ENCODE data around the gene FUT6.
"Not testable (repeated sequence)": the region's sequence is repeated elsewhere in the genome, so short reads cannot be mapped to it uniquely, and the experiment has no call there.

Gene FUT6

DNA sequence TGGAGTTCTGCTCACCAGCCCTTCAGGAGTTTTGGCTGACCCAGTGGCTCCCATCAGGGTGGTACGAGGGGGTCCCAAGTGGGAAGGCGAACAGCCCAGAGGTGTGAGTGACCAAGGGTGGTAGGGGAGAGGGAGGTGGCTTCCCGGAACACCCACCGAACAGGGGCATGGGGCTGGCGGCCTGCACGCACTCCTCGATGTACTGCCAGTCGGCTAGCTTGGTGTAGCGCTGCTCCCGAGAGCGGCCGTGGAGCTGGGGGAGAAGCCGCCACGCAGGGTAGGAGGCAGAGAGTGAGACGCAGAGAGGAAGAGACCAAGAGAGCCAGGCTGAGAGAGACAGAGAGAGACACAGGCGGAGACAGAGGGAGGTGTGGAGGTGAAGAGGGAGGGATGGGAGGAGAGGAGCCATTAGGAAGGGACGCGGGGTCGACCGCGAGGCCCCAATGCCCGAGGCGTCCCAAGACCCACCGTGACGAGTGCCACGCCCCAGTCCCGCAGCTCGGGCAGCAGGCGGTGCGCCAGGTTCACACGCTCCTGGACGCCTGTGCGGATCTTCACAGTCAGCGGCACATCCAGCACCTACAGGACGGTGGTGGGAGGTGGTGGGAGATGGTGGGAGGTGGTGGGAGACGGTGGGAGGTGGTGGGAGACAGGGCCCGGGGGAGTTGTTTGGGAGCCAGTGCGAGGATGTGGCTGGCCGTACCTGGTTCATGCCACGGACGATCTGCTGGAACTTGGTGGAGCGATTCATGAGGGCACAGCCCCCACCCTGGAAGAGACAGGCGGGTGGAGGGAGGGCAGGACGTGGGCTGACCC, 52.7 kb downstream of the FUT6 start:
- DNase-seq (ENCODE audit: low spot score), result no peak

DNA sequence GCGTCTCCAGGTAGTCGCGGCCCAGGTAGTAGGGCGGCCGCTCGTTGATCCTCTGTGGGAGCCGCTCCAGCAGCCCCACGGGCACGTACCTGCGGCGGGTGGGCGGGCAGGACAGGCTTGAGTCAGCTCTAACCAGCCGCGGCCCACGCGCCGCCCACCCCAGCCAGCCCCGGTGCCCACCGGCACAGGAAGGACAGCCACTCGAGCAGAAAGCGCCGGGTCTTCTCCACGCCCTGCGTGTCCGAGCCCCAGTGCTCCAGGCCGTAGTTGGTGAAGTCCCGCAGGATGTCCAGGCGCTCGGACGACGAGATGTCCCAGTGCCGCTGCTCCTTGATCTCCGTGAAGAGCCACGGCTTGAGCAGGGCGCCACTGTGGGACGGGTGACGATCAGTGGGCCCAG, 54.1 kb downstream of the FUT6 start:
- no peak for DNase-seq (ENCODE audit: low spot score)

DNA sequence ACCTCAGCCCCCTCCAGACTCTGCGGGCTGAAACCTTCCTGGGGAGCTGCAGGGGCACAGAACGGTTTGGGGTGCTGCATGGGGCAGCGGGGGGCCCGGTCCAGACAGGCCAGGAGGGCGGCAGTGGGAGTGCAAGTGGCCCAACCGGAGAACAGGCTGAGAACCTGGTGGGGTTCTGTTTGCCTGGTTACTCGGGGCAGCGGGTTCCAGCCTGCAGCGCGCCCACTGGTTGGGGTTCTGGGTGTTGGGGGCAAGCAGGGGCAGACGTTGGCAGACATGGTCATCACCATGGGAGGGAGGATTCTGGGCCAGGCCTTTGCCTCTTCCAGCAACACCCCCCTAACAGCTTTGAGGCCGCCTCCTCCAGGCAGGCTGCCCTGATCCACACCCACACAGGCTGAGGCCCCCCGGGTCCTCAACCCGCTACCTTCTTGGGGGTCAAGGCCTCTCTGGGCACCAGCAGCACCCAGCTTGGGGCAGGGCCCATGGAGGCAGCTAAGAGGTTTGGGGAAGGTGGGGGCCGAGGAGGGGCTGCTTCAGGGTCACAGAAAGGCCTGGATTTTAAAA, 54.8 kb downstream of the FUT6 start, which contains the start of gene PRR22:
Gene PRR22, minus strand, starts transcription at position 166 of the 567 bp plus-strand sequence. Its CDS starts 86 bp downstream, at position 80.
- no peak for DNase-seq (ENCODE audit: low spot score)

DNA sequence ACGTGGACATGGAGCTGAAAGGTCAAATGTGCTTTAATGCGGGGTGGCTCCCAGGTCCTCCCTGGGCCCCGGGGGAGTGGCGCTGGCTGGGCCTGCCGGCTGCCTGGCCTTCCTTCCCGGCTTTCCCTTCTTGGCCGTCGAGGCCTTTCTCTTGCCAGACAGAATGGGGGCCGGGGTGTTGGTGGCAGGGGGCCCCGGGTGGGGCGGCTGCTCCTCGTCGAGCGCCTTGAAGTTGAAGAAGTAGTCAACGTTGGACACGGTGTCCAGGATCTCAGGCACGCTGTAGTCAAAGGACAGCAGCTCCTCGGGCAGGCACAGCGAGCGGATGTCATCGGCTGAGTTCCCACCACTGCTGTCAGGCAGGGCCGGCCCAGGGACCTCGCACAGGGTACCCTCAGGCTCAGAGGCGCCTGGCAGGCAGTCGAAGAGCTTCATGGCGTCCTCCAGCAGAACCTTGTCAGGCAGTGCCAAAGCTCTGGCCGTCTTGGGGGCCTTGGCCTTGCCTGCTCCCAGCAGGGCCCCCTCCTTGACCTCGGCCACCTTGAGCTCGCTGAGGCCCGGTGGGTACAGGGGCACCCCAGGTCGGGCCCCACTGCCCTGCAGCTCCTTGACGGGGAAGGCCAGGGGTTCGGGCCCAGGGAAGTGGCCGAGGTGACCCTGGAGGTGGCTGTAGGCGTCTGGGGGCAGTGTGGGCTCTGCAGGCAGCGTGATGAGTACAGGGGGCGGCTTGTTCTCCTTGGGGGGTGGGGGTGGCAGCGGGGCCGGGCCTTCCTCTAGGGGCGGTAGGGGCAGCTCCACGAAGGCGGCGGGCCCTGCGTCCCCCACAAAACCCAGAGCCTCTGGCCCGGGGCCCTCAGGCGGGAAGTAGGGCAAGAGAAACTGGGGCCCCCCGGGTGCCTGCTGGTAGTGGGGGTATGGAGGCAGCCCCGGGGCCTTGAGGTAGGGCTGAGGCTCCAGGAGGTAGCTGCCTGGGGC, 56.3 kb downstream of the FUT6 start:
- no peak for DNase-seq (ENCODE audit: low spot score)

DNA sequence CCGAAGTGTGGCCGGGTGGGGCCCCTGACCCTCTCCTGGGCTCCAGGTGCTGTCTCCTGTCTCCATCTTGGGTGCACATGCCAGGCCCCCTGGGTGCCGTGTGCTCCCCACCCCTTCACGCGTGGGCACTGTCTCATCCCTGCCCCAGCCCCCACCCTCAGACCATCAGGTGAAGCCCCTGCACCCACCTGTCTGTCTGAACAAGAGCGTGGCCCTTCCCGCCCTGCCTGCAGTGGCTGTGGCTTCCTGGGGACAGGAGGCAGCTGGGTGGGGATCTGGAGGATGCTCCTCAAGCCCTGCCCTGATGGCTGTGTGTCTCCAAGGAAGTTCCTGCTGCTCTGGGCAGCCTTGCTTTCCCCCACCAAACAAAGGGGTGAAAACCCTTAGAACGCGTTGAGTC, 57.2 kb downstream of the FUT6 start:
- DNase-seq (ENCODE audit: low spot score), result no peak

DNA sequence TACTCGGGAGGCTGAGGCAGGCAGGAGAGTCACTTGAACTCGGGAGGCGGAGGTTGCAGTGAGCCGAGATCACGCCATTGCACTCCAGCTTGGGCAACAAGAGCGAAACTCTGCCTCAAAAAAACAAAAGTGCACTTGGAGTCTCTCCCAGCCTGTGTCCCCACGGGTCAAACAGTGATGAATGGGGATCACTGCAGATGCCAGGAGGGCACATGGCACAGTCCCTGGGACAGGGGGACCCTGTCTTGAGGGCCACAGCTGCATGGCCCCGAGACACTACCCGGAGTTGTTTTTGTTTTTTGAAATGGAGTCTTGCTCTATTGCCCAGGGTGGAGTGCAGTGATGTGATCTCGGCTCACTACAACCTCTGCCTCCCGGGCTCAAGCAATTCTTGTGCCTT, 58.6 kb downstream of the FUT6 start:
- not testable (repeated sequence) for DNase-seq (ENCODE audit: low spot score)

Data from cerebellar cortex (tissue), 1 donor.